GM18909 (cell line): ENCODE results near the gene GUCD1.
A peak's percentile ranks its signal among the peaks of the same experiment; 100 is the strongest.
"Not testable (repeated sequence)": the region's sequence is repeated elsewhere in the genome, so short reads cannot be mapped to it uniquely, and the experiment has no call there.

ENCODE experiments used
- ATAC-seq: cut with Tn5 transposase; IDR thresholded peaks from one replicate; pipeline ENCODE4 v1.9.1; 2021; ENCODE audit warnings: mild to moderate bottlenecking; ENCODE audit not compliant: unreplicated experiment, poor library complexity

Gene GUCD1

GRCh38 chr22:24554313-24555164 is at the start of gene GUCD1:
Gene GUCD1, minus strand, starts transcription at chr22:24555138. Its CDS starts 147 bp downstream, at chr22:24554991.
- peak; percentile 12 for ATAC-seq

- not testable (repeated sequence) for ATAC-seq
Measured at GRCh38 chr22:24603770-24604629, 49.1 kb upstream of the GUCD1 start.

- ATAC-seq = not testable (repeated sequence)
Measured at GRCh38 chr22:24602847-24603769, 48.2 kb upstream of the GUCD1 start, which contains the start of gene GGT1. Gene GGT1, plus strand, starts transcription at chr22:24603193. Its CDS starts 7,889 bp downstream, at chr22:24611082.

- not testable (repeated sequence) for ATAC-seq
Measured at GRCh38 chr22:24602105-24602749, 47.3 kb upstream of the GUCD1 start.

- no peak for ATAC-seq
Measured at GRCh38 chr22:24601217-24602104, 46.5 kb upstream of the GUCD1 start.

- not testable (repeated sequence) for ATAC-seq
Measured at GRCh38 chr22:24599958-24600715, 45.2 kb upstream of the GUCD1 start.

GRCh38 chr22:24599514-24599913 is 44.6 kb upstream of the GUCD1 start:
- no peak for ATAC-seq

GRCh38 chr22:24597076-24597475 is 42.1 kb upstream of the GUCD1 start:
- ATAC-seq = not testable (repeated sequence)

- no peak for ATAC-seq
Measured at GRCh38 chr22:24595863-24596262, 40.9 kb upstream of the GUCD1 start.

GRCh38 chr22:24595228-24595627 is 40.3 kb upstream of the GUCD1 start:
- ATAC-seq = no peak

- no peak for ATAC-seq
Measured at GRCh38 chr22:24594569-24595120, 39.7 kb upstream of the GUCD1 start.

GRCh38 chr22:24593836-24594568 is 39.1 kb upstream of the GUCD1 start:
- ATAC-seq = no peak

GRCh38 chr22:24593559-24593835 is 38.6 kb upstream of the GUCD1 start:
- not testable (repeated sequence) for ATAC-seq

GRCh38 chr22:24592851-24593558 is 38.1 kb upstream of the GUCD1 start, which contains the start of gene LRRC75B:
Gene LRRC75B, minus strand, starts transcription at chr22:24593073. Its CDS starts 34 bp downstream, at chr22:24593039.
- ATAC-seq = peak; percentile 82

- ATAC-seq = peak; percentile 12
Measured at GRCh38 chr22:24592058-24592850, 37.3 kb upstream of the GUCD1 start.
